Activated effector memory CD4-positive, alpha-beta T cell treated with Interleukin-2 at 50 U/mL for 16 hours (primary cell): Measurements from ENCODE around the gene ZNF888.
A peak's percentile ranks its signal among the peaks of the same experiment; 100 is the strongest.
"Not testable (repeated sequence)": the region's sequence is repeated elsewhere in the genome, so short reads cannot be mapped to it uniquely, and the experiment has no call there.

Source experiments
- DNase-seq: peaks from one replicate; pipeline ENCODE4 v3.0.0-alpha.2; 2020

Gene ZNF888

DNA sequence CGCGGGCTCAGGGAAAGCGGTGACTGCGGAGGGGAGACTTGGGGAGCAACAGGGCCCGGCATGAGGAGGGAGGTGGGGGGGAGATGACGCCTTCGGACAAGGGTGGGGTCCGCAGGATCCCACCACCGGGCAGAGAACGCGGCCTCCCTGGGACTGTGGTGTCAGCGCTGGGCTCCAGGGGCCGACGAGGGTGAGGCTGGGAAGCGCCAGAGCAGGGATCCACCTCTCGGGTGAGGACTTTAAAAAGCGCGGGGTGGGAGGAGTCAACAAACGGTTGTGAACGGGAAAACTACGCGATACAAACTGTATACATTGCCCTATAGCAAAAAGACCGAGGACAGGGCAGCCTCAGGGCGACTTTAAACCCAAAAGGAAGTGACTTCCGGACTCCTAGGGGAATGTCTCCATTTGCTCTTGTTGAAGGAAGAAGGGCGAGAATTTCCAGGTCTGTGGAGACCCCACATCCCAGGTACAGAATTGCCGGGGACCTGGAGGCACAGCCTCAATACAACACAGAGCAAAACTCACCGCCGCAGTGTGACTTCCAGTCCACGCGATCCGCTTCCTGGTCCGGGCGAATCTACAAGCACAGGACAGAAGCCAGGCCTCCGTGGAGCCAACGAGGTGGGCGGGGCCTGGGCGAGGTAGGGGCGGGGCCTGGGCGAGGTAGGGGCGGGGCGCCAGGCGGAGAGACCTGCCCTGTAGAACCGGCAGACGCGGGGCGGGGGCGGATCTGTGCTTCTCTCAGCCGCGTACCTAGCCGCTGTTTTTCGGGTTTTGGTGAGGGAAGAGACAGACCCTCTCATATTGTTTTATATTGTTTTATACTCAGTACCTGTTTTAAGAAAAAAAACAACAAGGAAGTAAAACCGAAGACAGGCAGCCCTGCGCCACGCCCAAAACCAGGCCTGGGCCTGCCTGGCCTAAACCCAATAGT is at the start of gene ZNF888:
Gene ZNF888, minus strand, starts transcription at position 588 of the 937 bp plus-strand sequence. CDS start 5,555 bp downstream, outside the sequence.
- DNase-seq, result peak; percentile 79

- DNase-seq, result no peak
Measured at GRCh38 chr19:52967772-52968171, 44.5 kb upstream of the ZNF888 start.

GRCh38 chr19:52963247-52963618 is 40.0 kb upstream of the ZNF888 start:
- no peak for DNase-seq

DNA sequence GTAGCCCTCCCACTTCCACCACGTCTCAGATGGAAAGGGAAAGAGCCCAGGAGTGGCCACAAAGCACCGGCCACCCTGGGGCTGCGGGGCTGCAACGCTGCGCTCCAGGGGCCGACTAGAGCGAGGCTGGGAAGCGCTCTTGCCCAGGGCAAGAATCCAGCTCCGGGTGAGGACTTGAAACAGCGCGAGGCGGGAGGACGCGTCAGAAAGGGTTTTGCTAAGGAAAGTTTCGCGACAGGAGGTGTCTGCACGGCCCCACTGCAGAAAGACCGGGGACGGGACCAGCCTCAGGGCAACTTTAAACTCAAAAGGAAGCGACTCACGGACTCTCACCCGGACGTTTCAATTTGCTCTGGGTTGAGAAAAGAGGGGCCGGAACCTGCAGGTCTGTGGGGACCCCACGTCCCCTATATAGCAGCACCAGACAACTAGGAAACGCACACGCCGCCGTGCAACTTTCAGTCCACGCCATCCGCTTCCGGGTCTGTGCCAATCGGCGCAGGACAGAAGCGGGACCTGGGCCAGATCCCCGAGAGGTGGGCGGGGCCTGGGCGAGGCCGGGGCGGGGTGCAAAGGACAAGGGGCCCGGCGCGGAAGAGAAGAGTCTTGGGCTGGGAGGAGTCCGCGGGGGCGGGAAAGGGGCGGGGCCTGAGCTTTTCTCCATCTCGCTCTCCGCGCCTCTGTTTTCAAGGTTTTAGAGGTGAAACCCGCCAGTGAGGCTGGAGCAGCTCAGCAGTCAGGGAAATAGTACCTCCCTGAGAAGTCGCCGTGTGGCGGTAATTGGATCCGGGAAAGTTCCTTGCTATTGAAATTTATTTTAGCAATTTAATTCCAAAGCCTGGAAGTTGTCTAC is 39.4 kb upstream of the ZNF888 start, which contains the start of gene ZNF816:
Gene ZNF816, minus strand, starts transcription at position 488 of the 853 bp plus-strand sequence. CDS start 6,792 bp downstream, outside the sequence.
- peak; percentile 99 for DNase-seq

DNA sequence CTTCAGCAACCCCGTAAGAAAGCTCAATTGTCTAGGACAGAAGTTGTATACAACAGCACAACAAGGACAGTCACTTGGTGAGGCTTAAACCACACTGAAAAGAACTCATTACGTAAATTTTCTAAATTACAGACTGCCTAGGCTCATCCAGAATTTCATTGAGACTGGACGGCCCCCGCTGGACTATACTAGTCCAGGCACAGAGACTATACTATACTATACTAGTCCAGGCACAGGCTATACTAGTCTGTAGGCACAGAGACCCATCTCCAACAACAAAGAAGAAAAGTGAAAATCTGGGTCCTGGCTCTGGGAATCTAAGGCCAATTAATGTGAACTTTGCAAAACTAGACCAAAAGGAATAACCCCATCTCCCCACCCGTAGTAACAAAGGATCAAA is 38.8 kb upstream of the ZNF888 start:
- no peak for DNase-seq

DNA sequence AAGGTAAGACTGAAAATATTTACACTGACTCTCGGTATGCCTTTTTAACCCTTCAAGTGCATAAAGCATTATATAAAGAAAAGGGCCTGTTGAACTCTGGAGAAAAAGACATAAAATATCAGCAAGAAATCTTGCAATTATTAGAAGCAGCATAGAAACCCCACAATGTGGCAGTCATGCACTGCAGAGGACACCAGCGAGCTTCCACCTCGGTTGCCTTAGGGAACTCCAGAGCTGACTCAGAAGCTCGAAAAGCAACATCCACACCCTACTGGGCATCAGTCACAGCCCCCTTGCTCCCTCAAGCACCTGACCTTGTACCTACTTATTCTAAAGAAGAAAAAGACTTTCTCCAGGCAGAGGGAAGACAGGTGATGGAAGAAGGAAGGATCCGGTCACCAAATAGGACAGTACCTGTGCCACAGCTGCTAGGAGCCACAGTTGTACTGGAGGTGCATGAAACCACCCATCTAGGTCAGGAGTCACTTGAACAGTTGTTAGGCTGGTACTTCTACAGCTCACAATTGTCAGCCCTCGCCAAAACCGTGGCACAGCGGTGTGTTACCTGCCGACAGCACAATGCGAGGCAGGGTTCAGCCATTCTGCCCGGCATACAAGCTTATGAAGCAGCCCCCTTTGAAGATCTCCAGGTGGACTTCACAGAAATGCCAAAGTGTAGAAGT is 36.5 kb upstream of the ZNF888 start:
- no peak for DNase-seq

DNA sequence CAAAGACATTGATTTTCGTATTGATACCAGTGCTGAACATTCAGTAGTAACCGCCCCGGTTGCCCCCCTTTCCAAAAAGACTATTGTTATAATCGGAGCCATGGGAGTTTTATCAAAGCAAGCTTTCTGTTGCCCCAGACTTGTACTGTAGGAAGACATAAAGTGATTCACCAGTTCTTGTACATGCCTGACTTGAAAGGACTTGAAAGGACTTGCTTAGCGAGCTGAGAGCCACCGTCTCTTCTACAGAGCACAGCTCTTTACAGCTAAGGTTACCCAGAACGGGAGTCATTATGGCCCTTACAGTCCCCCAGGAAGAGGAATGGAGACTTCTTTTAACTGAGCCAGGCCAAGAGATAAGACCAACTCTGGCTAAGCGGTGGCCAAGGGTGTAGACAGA is 34.4 kb upstream of the ZNF888 start:
- DNase-seq, result no peak

DNA sequence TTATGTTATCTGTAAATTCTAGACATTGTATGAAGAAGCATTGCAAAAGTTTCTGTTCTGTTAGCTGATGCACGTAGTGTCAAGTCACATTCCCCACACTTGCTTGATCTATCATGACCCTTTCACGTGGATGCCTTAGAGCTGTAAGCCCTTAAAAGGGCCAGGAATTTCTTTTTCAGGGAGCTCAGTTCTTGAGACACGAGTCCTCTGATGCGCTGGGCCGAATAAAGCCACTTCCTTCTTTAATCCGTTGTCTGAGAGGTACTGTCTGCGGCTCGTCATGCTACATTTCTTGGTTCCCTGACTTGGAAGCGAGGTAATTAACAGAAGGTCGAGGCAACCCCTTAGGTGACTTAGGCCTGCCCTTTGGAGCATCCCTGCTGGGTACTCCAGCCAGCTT is 33.7 kb upstream of the ZNF888 start:
- DNase-seq, result no peak

DNA sequence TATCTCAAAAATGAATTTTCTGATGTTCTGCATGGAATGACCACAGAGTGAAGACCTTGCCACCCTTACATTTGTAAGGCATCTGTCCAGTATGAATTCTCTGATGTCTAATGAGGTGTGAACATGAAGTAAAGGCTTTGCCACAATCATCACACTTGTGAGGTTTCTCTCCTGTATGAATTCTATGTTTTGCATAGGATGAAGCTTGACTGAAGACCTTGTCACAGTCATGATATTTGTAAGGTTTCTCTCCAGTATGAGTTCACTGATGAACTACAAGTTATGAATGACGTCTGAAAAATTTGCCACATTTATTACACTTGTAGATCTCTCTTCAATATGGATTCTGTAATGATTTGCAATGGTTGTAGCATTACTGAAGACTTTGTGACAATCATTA is 26.2 kb upstream of the ZNF888 start:
- no peak for DNase-seq

DNA sequence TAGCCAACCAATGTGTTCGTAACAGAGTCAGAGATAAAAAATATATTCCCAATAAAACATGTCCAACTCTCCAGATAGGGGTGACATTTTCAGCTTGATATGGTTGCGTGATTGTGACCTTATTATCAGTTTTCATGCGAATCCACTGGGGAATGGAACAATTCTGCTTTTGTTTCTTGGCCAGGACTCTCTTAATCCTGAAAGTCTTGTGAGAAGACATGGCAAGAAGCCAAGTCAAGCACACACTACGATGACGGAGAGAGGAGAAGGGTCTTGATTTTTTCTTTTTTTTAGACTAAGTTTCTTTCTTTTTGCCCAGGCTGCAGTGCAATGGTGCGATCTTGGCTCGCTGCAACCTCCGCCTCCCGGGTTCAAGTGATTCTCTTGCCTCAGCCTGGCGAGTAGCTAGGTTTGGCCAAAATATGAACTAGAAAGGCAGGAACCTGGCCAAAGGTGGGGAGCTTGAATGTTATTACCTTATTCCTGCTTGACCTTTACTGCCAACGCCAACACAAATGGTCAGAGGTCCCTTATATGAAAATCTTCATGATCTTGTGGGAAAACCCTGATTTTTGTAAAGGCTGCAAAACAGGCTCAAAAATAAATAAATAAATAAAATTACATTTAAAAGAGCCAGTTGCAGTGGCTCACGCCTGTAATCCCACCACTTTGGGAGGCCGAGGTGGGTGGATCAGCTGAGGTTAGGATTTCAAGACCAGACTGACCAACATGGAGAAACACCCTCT is 25.0 kb upstream of the ZNF888 start:
- DNase-seq, result no peak

- no peak for DNase-seq
Measured at GRCh38 chr19:52946322-52947310, 23.4 kb upstream of the ZNF888 start.

DNA sequence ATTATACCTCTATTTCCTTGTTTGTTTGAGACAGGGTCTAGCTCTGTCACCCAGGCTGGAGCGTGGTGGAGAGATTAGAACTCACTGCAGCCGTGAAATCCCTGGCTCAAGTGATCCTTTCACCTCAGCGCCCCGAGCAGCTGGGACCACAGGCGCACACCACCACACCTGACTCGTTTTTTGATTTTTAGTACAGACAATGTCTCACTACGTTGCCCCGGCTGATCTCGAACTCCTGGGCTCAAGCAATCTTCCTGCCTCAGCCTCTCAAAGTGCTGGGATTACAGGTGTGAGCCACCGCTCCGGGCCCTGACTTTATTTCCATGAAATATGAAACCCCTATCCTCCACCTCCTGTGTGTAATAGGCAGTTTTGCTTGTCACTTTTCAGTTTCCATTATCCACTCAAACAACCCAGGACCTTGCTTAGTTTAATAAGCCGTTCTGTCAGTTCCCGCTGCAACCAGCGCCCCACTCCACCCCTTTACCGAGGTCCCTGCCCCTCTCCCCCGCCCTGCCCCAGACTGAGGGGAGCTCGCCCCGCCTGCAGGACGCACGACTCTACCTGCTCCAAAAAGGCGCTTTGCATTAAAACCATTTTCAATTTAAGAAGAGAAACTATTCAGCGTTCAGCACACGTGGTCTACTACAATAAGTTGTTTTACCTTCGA is 22.6 kb upstream of the ZNF888 start:
- no peak for DNase-seq

DNA sequence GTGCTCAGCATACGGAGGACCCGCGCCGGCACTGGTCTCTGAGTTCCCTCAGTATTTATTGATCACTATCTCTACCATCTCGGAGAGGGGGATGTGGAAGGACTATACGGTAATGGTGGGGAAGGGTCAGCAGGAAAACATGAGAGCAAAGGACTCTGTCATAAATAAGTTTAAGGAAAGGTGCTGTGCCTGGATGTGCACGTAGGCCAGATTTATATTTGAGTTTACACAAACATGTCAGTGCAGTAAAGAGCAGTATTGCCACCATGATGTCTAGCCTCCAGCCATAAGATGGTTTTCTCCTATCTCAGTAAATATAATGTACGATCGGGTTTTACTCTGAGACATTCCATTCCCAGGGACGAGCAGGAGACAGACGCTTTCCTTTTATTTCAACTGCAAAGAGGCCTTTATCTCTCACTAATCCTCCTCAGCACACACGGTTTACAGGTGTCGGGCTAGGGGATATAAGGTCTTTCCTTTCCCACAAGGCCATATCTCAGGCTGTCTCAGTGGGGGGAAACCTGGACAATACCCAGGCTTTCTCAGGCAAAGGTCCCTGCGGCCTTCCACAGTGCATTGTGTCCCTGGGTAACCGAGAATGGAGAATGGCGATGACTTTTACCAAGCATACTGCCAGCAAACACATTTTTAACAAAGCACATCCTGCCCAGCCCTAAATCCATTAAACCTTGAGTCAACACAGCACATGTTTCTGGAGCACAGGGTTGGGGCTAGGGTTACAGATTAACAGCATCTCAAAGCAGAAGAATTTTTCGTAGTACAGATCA is 21.7 kb upstream of the ZNF888 start:
- not testable (repeated sequence) for DNase-seq

GRCh38 chr19:52943884-52944643 is 20.8 kb upstream of the ZNF888 start:
- no peak for DNase-seq

GRCh38 chr19:52943134-52943883 is 20.1 kb upstream of the ZNF888 start:
- no peak for DNase-seq

GRCh38 chr19:52942386-52943133 is 19.3 kb upstream of the ZNF888 start:
- peak; percentile 95 for DNase-seq

DNA sequence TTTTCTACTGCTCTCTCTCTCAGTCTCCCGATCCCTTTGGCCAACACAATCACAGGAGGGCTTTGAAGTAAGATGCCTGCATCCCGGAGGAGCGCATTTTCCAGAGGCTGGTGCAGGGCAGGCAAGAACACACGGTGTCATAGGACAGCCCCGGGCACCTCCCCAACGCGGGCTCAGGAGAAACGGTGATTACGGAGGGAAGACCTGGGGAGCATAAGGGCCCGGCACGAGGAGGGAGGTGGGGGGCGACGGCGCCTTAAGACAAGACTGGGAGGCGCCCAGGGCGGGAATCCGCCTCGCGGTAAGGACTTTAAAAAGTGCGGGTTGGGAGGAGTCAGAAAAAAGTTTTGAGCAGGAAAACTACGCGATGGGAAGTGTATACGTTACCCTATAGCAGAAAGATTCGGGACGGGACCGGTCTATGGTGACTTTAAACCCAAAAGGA is 18.7 kb upstream of the ZNF888 start:
- no peak for DNase-seq
